HG02884 (cell line): ENCODE results near the gene UBE2QL1.
"Not testable (repeated sequence)": the region's sequence is repeated elsewhere in the genome, so short reads cannot be mapped to it uniquely, and the experiment has no call there.

Source experiments
- ATAC-seq: cut with Tn5 transposase; IDR thresholded peaks from one replicate; pipeline ENCODE4 v1.9.1; 2021; ENCODE audit warnings: mild to moderate bottlenecking, moderate library complexity; ENCODE audit not compliant: unreplicated experiment

Gene UBE2QL1

GRCh38 chr5:6495433-6496206 lies 47.0 kb downstream of the UBE2QL1 start:
- ATAC-seq, result no peak

GRCh38 chr5:6496207-6496584 lies 47.5 kb downstream of the UBE2QL1 start:
- peak; percentile 97 for ATAC-seq

DNA sequence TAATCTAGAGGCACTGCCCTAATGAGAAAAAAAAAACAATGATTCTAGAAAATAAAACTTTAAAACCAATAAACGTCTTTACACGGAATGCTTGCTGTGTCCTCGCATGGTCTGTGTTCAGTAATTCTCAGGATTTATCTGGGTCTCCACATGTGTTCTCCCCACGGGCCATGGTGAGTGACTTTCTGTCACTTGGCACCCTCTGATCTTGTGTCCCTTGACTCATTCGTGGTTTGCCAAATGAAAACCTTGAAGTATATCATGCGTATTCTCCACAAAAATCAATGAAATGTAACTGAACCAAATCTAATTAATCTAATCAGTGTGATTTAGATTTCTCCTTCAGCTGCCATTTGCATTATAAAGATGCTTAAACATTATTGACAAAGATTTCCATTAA lies 48.0 kb downstream of the UBE2QL1 start:
- no peak for ATAC-seq

DNA sequence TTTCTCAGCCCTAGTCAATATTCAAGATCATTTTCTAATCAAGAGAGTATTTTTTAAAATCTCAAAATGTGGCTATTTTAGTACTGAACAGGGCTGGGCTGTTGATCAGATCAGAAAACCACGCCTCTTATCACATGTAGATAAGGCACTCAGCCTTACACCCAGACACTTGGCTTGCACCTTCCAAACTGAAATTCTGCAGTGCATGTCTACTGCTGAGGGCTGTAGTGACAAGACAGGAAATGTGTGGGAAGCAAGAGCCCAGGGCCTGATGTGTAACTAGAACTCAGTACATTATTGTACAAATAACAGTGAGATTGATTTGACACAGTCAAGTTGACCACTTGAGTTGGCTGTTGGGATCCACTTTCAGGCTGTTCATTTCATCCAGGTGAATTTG lies 48.6 kb downstream of the UBE2QL1 start:
- ATAC-seq, result peak; percentile 26

- ATAC-seq, result no peak
These were observed 50.3 kb downstream of the UBE2QL1 start for GRCh38 chr5:6498968-6499367.

DNA sequence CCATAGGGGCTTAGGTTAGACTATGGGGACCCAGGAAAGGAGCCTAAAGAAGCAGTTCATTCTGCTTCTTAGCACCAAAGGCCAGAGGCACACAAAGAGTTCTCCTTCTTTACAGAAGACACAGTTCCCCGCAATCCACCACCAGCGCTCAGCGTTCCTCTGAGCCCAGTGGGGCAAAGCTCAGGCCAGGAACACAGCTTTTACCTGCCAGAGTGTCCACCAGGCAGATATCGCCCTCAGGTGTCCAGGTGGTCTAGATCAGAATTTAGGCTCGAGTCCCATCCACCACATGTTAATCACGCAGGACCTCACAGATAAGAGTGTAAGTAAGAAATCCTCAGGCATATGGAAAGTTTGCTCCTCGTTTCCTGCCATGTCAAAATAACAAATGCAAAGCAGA lies 53.0 kb downstream of the UBE2QL1 start:
- no peak for ATAC-seq

DNA sequence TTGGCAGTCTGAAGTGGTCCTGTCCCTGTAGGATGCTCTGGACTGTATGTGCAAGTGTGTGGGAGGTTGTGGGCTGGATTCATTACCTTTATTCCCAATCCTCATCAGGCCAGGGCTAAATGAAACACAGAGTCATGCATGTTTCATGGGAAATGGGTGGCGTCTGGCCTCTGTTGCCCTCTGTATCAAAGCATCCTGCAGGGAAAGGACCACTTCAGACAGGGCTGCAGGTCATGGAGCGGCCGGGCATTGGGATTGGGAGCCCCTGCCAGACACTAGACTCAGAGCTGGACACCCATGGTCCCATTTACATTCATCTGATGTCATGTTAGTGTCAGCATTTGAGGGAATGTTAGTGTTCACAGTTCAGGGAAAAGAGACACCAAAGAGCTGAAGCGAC lies 53.8 kb downstream of the UBE2QL1 start:
- ATAC-seq, result no peak

DNA sequence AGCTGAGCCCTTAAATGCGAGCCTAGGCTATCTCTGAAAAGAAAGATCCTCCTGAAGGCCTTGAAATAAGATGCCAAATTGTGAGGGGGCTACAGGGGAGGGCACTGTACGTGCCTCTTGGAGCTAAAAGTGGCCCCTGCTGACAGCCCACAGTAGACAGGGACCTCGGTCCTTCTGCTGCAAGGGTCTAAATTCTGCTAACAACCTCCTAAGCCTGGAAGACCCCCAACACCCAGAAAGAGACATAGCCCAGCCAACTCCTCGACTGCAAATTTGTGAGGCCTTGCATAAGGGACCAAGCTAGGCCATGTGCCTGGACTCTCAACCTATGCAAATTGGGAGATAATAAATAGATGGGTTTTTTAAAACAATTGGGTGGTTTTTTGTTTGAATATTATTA lies 54.7 kb downstream of the UBE2QL1 start:
- ATAC-seq, result no peak

- no peak for ATAC-seq
These were observed 56.2 kb downstream of the UBE2QL1 start for GRCh38 chr5:6504677-6505415.

GRCh38 chr5:6505416-6505755 lies 56.7 kb downstream of the UBE2QL1 start:
- ATAC-seq, result no peak

DNA sequence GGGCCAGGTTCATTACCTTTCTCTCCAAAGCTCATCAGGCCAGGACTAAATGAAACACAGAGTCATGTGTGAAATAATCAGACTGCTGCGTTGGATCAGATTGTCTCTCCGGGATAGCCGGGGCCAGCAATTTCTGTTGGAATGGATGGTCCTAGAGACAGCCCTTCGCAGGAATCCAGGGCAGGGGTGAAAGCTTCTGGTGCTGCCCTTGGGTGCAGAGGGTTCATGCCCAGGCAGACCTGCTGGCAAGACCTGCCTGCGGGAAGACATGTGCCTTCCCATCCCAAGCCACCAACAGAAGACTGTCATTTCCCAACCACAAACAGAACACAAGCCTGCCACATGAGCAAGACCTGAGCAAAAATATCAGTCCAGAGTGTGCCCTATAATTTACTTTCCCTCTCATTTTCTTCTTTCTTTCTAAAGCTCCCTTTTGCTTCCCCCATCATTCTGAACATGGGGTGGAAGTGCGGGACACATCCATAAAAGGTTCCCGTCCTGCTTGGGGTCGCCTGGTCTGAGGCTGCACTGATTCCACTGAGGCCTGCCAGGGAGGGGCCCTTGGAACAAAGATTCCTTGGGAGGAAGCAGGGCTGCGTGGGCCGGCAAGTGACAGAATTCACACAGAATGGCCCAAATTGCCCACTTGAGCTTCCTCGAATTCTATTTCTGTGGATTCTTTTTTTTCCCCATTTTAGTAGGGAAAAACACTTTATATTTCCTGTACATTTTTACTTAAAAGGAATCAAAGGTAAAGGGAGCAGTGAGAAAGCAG lies 57.3 kb downstream of the UBE2QL1 start:
- ATAC-seq, result no peak

DNA sequence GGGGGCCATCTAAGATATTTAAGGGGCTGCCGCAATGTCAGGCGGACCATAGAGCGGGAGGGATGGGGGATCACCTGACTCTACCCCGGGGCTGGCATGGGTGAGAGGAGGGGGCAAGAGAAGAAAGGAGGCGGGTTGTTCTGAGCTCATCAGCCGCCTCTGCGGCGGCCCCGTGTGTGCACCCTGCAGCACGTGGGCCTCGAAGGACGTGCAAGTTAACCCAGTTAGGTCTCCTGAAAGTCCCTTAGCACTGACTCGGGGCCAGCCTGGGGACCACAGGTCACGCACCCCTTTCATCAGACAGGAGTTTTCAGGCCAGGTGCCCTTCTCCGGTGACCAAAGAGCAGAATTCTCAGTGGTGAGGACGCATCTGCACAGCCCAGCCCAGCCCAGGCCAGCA lies 58.0 kb downstream of the UBE2QL1 start:
- ATAC-seq, result no peak

GRCh38 chr5:6508931-6509330 lies 60.3 kb downstream of the UBE2QL1 start:
- no peak for ATAC-seq

DNA sequence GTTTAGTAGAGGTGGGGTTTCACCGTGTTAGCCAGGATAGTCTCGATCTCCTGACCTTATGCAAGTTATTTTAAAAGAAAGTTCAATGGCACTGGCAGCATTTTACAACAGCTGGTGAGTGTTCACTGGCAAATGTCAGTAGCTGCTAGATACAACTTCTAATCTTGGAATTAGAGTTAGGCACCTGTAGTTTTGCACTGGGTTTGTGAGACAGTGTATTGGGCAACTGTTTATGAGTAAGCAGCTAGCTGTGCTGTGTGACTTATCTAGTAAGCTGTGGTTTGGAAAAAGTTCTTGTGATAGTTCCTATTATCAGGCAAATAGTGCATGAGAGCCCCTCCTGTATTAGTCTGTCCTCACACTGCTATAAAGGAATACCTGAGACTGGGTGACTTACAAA lies 61.5 kb downstream of the UBE2QL1 start:
- ATAC-seq, result no peak

GRCh38 chr5:6510973-6511372 lies 62.3 kb downstream of the UBE2QL1 start:
- no peak for ATAC-seq

- not testable (repeated sequence) for ATAC-seq
These were observed 67.2 kb downstream of the UBE2QL1 start for GRCh38 chr5:6515812-6516211.

- no peak for ATAC-seq
These were observed 68.2 kb downstream of the UBE2QL1 start for GRCh38 chr5:6516823-6517222.

DNA sequence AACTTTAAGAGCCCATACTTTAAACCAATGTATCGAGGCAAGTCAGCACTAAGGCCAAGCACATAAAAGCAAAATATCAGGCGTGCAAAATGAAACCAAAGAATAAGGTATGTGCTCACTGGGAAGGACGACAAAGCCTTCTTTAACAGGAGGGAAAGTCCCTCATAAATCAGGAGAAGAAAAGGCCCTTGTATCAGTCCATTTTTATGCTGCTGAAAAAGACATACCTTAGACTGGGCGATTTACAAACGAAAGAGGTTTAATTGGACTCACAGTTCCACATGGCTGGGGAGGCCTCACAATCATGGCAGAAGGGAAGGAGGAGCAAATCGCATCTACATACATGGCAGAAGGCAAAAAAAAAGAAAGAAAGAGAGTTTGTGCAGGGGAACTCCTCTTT lies 68.9 kb downstream of the UBE2QL1 start:
- ATAC-seq, result no peak

DNA sequence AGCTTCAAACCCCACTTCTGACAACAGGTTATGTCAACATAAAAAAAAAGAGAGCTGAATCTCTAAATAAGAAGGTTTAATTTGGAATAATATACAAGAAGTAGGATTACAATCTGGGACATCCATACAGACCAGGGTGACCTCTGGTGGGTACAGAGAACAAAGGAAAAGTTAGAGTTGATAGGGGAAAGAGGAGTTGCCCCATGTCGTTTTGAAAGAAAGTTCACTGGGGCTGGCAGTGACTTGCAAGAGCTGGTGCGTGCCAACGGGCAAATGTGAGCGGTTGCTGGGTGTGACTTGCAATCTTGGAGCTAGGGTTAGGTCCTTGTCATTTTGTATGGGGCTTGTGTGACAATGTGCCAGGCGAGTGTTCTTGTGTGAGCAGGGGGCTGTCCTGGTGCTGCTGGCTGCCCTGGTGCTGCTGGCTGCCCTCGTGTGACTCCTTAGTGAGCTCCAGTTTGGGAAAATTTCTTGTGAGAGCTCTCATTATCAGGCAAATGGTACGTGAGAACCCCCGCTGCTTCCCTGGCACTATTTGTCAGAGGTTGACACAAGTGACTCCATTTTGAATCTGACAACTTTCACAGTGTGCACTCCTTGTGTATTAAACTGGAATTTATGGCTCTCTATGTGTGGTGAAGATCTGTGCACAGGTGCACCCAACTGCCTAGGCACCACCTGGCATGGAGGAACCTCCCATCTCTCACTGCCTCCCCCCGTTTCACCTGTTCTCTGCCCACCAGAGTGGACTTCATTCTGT lies 69.8 kb downstream of the UBE2QL1 start:
- no peak for ATAC-seq

DNA sequence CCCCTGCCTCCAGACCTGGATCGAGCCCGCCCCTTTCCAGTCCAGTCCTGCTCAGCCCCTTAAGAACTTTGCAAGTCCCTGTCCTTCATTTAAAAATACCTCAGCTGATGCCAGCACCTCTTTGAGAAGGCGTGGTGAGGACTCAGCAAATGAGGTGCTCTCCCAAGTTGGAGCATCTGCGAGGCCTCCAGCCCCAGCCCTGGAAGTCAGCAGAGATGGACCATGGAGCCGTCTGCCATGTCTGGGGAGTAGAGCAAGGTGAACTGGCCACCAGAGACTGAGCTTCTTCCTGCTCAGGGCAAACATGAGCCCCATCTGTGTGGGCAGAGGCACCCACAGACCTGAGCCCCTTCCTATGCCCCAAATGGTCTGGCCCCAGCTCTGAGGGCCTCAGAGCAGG lies 71.5 kb downstream of the UBE2QL1 start:
- ATAC-seq, result no peak

- ATAC-seq, result no peak
These were observed 73.7 kb downstream of the UBE2QL1 start for GRCh38 chr5:6522331-6522730.
